Fibroblast of pulmonary artery (primary cell): ENCODE results near the gene APP.

Experiments used
- DNase-seq: peaks from one replicate; pipeline ENCODE4 v3.0.0-alpha.2; 2010; ENCODE audit warnings: low read depth
- H3K4me3 ChIP-seq: replicated peaks from 2 replicates; pipeline ENCODE4 v1.5.1; 2011; ENCODE audit warnings: low read depth, mild to moderate bottlenecking, control low read depth, low read length, moderate library complexity
- TF ChIP-seq, protein P1 (sequence below): IDR thresholded peaks from 2 replicates; pipeline ENCODE4 v1.5.1; 2011; ENCODE audit warnings: mild to moderate bottlenecking, control low read depth, low read length, inconsistent platforms; ENCODE audit errors: missing control alignments

Gene APP

DNA sequence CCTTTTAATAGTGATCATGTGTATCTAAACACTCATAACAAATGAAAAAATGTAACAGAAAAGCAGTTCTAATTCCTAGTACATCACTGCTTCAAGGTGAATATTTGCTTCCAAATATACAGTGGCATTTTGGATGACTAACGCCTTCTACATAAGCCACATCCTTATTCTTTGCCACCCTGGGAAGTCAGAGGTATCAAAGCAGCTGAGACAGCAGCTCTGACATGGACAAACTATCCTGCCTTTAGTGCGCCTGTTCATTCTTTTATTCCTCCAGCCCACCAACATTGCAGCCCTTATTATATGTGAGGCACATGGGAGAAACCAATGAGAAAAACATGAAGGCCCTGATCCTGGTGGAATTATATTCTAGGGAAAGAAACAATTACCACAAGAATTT, 183.0 kb downstream of the APP start:
- no peak for DNase-seq
- no peak overlapping the region for H3K4me3 ChIP-seq
- TF ChIP-seq, protein P1, sequence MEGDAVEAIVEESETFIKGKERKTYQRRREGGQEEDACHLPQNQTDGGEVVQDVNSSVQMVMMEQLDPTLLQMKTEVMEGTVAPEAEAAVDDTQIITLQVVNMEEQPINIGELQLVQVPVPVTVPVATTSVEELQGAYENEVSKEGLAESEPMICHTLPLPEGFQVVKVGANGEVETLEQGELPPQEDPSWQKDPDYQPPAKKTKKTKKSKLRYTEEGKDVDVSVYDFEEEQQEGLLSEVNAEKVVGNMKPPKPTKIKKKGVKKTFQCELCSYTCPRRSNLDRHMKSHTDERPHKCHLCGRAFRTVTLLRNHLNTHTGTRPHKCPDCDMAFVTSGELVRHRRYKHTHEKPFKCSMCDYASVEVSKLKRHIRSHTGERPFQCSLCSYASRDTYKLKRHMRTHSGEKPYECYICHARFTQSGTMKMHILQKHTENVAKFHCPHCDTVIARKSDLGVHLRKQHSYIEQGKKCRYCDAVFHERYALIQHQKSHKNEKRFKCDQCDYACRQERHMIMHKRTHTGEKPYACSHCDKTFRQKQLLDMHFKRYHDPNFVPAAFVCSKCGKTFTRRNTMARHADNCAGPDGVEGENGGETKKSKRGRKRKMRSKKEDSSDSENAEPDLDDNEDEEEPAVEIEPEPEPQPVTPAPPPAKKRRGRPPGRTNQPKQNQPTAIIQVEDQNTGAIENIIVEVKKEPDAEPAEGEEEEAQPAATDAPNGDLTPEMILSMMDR, result no peak

DNA sequence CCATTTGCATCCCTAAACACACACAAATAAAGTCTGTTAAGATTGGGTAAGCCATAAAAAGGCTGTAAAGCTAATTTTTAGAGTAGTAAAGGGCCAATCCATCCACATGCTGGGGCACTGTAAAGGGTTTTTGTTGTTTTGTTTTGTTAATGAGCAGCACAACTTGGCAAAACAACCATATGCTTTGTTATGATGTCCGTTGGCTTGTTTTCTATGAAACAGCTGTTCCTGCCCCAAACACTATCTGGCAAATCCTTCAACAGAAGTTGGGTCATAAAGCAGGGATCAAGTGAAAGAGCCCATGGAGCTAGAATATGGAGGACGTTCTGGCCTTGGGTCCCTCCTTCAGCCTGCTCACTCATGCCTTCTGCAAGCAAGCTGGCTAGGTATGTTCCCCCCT, 183.6 kb downstream of the APP start:
- H3K4me3 ChIP-seq, result no peak overlapping the region
- TF ChIP-seq, protein P1, result no peak
- DNase-seq, result no peak

DNA sequence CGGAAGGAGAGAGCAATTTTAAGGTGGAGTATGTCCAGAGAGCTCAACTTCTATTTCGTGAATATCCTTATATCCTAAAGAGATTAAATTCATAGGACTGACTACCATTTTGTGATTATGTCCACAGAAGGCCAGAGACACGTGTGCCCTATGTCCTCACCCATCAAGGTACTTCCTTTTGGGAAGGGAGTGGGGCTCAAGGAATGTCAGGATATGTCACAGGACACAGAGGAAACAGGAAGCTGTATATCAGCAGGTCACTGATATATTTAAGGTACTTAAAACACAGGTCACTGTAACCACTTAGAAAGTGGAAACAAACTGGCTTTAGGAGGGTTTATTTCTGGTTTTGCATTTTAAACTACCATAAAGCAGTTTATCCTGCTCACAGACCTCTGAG, 184.6 kb downstream of the APP start:
- TF ChIP-seq, protein P1, result no peak
- DNase-seq, result no peak
- no peak overlapping the region for H3K4me3 ChIP-seq

DNA sequence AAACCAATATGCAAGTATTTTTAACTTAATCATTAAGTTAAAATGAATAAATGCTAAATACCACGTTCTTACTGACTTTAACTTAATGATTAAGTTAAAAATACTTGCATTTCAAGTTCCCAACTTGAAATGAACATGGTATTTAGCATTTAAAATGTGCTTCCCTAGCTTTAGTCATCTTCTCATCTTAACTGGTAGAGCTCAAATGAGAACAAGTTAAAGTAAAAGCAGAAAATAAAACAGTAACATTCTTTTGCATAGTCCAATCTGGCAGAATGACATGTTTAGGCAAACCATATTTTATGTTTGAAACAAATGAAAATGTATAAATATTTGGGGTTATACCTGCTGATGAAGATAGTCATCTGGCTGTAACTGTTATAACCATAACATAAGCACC, 186.0 kb downstream of the APP start:
- DNase-seq, result no peak

DNA sequence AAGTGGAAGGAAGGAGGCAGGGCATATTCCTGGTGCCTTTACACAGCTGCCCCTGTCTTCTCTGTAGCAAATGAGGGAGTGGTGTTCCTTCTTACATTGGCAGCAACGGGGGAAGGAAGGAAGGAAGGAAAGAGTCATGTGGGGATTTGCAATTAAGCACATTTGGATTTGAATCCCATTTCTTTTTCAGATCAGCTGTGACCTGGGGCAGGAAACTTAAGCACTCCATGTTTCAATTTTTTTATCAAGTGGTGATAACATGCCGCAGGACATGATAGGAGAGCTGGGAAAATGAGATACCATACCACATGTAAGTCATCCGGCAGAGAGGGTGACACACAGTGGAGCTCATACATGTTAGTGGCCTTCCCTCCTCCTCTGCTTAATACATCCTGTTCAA, 186.8 kb downstream of the APP start:
- no peak overlapping the region for H3K4me3 ChIP-seq
- peak; percentile 46 for DNase-seq
- TF ChIP-seq, protein P1, result no peak

More for the DNA sequence above, 186.0 kb downstream of the APP start:
- no peak overlapping the region for H3K4me3 ChIP-seq
- TF ChIP-seq, protein P1, result no peak

DNA sequence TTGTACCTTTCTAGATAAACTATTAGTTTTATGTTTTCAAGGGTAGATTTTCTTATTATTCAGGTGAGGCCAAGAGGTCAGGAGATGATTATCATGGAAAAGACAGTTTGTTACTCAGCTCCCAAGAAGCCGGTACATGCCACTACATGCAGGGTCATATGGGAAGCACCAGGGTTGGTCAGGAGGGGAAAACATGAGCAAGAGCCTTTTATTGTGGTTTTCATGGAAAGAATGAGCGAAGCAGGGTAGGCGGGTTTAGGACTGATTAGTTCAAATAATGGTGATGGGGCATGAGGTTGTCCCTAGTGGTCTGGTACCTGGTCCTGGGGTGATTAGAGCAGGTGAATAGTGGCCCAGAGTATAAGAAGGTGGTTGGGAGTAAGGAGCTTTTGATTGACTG, 189.9 kb downstream of the APP start:
- no peak for DNase-seq
- TF ChIP-seq, protein P1, result no peak
- H3K4me3 ChIP-seq, result no peak overlapping the region

DNA sequence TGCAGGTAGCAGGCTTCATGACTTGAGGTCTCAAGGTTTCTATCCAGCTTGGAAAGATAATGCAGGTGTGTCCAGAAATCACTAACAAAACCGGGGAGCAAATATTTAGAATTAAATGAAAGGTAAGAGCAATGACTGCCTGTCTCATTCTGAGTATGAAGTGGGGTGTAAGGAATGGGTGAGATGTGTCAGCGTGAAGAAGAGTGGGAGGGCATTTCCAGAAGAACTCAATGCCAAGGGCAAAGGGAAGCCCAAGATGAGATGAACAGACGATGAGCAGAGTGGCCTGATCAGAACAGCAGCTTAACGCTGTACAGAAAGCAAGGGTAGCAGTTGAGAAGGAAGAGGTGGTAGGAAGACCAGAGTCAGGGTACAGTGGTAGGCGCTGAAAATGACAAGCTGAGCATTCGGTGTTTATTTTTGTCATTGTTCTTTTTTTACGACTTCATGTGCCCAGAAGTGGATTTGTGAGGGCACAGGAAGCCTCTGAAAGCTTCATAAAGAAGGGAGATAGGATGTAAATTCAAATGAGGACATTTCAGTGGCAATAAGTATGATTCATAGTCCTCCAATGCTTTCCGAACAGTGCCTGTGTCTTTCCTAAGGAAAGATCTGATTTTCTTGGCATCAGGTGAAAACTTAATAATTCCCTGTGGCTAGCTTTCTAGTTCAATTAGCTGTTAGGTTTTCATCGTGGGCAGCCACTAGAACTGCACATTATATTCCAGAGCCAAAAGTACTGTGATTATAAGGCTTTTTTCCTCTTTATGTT, 190.5 kb downstream of the APP start:
- DNase-seq, result no peak
- TF ChIP-seq, protein P1, result no peak
- H3K4me3 ChIP-seq, result no peak overlapping the region
